K562 (cell line): ENCODE data around the gene RNF11. TPM values are rescaled to one million over a fixed set of nuclear protein-coding genes. Genes with fewer than 3 reads are reported as not detected.

Source experiments
- BACH1 ChIP-seq: fragments of 200-800 bp; sonication (Bioruptor generic); IDR thresholded peaks from 2 replicates; pipeline ENCODE4 v1.6.1; 2016; ENCODE audit warnings: missing genetic modification characterization, missing compliant biosample characterization
- C11orf30 ChIP-seq: fragments of 450-650 bp; IDR thresholded peaks from 2 replicates; pipeline ENCODE4 v1.6.1; 2016; ENCODE audit warnings: low read depth, mild to moderate bottlenecking
- E2F3 ChIP-seq: fragments of 250-450 bp; sonication (Bioruptor Pico); IDR thresholded peaks from 2 replicates; pipeline ENCODE4 v1.4.0; 2020; ENCODE audit warnings: mild to moderate bottlenecking
- FOXK2 ChIP-seq, 2 experiments: fragments of 450-650 bp; IDR thresholded peaks in 1 of 2; conservative IDR thresholded peaks in 1 of 2; 2 replicates each; pipeline ENCODE4 v1.6.1; 2016; ENCODE audit warnings: low read depth in 2 of 2, mild to moderate bottlenecking in 1 of 2
- GTF2F1 ChIP-seq: IDR thresholded peaks from 2 replicates; pipeline ENCODE4 v1.6.1; 2011; ENCODE audit warnings: low read depth, low read length, improper control_type of control experiment
- MYC ChIP-seq, 2 experiments: fragments of 250-450 bp in 1 of 2; sonication (Bioruptor Pico) in 1 of 2; IDR thresholded peaks; 2 replicates each; pipeline versions ENCODE4 v1.5.1 to v1.6.1; 2012 to 2021; ENCODE audit warnings: low read depth in 2 of 2, borderline replicate concordance in 1 of 2, improper control_type of control experiment in 1 of 2, low read length in 1 of 2, mild to moderate bottlenecking in 1 of 2, moderate library complexity in 1 of 2
- NCOA4 ChIP-seq: fragments of 450-650 bp; IDR thresholded peaks from 2 replicates; pipeline ENCODE4 v1.6.1; 2018; ENCODE audit warnings: mild to moderate bottlenecking; ENCODE audit not compliant: partially characterized antibody
- NR3C1 ChIP-seq: sonication (generic); formaldehyde crosslinking; IDR thresholded peaks from 2 replicates; pipeline ENCODE4 v1.8.1; 2022; ENCODE audit warnings: missing genetic modification reagents
- PTRF ChIP-seq: fragments of 450-650 bp; IDR thresholded peaks from 2 replicates; pipeline ENCODE4 v1.6.1; 2016; ENCODE audit warnings: mild to moderate bottlenecking, missing genetic modification characterization, missing compliant biosample characterization
- RBBP5 ChIP-seq: fragments of 200-600 bp; sonication (generic); IDR thresholded peaks from 2 replicates; pipeline ENCODE4 v1.6.1; 2012; ENCODE audit warnings: borderline replicate concordance, mild to moderate bottlenecking, low read length, control low read depth, inconsistent platforms; ENCODE audit not compliant: insufficient read depth, poor library complexity, severe bottlenecking
- RBM34 ChIP-seq: fragments of 200-400 bp; formaldehyde crosslinking; IDR thresholded peaks from 2 replicates; pipeline ENCODE4 v1.6.1; 2018; ENCODE audit warnings: low read length, borderline replicate concordance; ENCODE audit not compliant: insufficient read depth
- RBM39 ChIP-seq: fragments of 200-400 bp; formaldehyde crosslinking; optimal IDR thresholded peaks from 2 replicates; pipeline ENCODE3; 2018; ENCODE audit warnings: low read depth, low read length
- SIN3B ChIP-seq: fragments of 450-650 bp; IDR thresholded peaks from 2 replicates; pipeline ENCODE4 v1.6.1; 2017; ENCODE audit warnings: low read depth, mild to moderate bottlenecking, moderate library complexity
- SMARCA4 ChIP-seq: fragments of 450-650 bp; IDR thresholded peaks from 2 replicates; pipeline ENCODE4 v1.6.1; 2016
- TCF7 ChIP-seq: sonication (generic); IDR thresholded peaks from 2 replicates; pipeline ENCODE4 v1.6.1; 2016; ENCODE audit warnings: antibody characterized with exemption, borderline replicate concordance
- polyA plus RNA-seq, 8 experiments: library from polyadenylated mRNA; depleted of rRNA in 4 of 8; stranded (reverse) in 5 of 8; unstranded in 3 of 8; fragments of >200 nt; fragmentation: Nextera tagmentation in 2 of 8; fragmentation: Illumina TruSeq in 1 of 8; extraction: Ambion mirVana in 2 of 8; extraction: Trizol in 1 of 8; gene quantifications; 2 replicates each; pipeline versions ENCODE4 v1.2.1 to v1.2.3, GENCODE V29; 2011 to 2014; ENCODE audit warnings: inconsistent platforms in 1 of 8, missing spikeins in 1 of 8
- total RNA-seq, 7 experiments: library from RNA; depleted of rRNA in 6 of 7; stranded (reverse); fragments of >200 nt in 6 of 7; fragmentation: Illumina TruSeq in 2 of 7; extraction: Trizol in 2 of 7; gene quantifications; 2 replicates each; pipeline versions ENCODE4 v1.2.1 to v1.2.3, GENCODE V29; 2011 to 2021; ENCODE audit warnings: low replicate concordance in 1 of 7
- TF ChIP-seq, protein P1 (sequence below): sonication (generic); formaldehyde crosslinking; IDR thresholded peaks from 2 replicates; pipeline ENCODE4 v1.8.1; 2023; ENCODE audit warnings: mild to moderate bottlenecking, missing genetic modification reagents
- TF ChIP-seq, protein P2 (sequence below), 2 experiments: IDR thresholded peaks; 2 replicates each; pipeline ENCODE4 v1.6.1; 2011; ENCODE audit warnings: borderline replicate concordance in 1 of 2, control low read depth in 1 of 2, low read depth in 1 of 2, low read length in 1 of 2, mild to moderate bottlenecking in 1 of 2, mixed read lengths in 1 of 2, moderate library complexity in 1 of 2; ENCODE audit not compliant: insufficient read depth in 1 of 2, insufficient read length in 1 of 2, poor library complexity in 1 of 2, severe bottlenecking in 1 of 2; ENCODE audit errors: extremely low read depth in 1 of 2
- TF ChIP-seq, protein P3 (sequence below): fragments of 450-650 bp; formaldehyde crosslinking; IDR thresholded peaks from 2 replicates; pipeline ENCODE4 v1.4.0; 2022; ENCODE audit warnings: mild to moderate bottlenecking, moderate library complexity
- TF ChIP-seq, protein P4 (sequence below): fragments of 250-450 bp; sonication (Bioruptor Pico); IDR thresholded peaks from 2 replicates; pipeline ENCODE4 v1.5.0; 2021

RNF11 gene
- total and polyA plus RNA-seq, 9 of the 15 experiments (the other 6 are each of a cell fraction or from before 2014, with no cell fraction given): 5.7 to 34.3 (median 23.1) TPM

DNA sequence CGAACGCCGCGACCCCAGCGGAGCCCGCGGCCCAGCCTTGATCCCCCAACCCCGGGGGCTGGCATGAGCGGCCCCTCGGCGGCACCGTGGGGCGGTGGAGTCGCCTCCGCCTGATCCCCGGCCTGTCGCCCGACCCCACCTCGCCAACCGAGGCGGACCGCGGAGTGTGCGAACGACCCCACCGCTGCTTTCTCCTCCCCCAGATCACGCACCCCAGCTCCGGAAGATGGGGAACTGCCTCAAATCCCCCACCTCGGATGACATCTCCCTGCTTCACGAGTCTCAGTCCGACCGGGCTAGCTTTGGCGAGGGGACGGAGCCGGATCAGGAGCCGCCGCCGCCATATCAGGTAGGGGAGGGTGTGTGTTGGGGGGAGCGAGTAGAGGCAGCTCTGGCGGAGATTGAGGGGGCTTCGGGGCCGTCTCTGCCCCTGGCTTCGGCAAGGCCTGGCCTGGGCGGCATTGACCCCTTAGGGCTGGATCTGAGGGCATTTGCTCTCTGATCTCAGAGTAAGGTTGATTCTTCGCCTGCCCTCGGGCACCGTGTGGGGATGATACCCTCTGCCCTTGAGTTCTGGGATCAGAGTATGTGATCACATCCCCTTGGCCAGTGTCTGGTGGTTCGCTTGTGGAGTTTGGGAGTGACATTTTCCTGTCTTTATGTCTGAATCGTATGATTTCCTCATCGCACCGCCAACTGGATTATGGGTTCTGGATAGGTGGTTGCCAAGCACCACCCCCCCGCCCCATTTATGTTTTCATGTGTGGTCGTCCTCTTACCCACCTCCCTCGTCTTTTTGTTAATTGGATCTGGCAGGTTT lies 668 bp downstream of the RNF11 start (continued):
- TF ChIP-seq E2F3 (CRISPR knock-in tag): no peak
- no peak for TF ChIP-seq NCOA4
- TF ChIP-seq, protein P1, sequence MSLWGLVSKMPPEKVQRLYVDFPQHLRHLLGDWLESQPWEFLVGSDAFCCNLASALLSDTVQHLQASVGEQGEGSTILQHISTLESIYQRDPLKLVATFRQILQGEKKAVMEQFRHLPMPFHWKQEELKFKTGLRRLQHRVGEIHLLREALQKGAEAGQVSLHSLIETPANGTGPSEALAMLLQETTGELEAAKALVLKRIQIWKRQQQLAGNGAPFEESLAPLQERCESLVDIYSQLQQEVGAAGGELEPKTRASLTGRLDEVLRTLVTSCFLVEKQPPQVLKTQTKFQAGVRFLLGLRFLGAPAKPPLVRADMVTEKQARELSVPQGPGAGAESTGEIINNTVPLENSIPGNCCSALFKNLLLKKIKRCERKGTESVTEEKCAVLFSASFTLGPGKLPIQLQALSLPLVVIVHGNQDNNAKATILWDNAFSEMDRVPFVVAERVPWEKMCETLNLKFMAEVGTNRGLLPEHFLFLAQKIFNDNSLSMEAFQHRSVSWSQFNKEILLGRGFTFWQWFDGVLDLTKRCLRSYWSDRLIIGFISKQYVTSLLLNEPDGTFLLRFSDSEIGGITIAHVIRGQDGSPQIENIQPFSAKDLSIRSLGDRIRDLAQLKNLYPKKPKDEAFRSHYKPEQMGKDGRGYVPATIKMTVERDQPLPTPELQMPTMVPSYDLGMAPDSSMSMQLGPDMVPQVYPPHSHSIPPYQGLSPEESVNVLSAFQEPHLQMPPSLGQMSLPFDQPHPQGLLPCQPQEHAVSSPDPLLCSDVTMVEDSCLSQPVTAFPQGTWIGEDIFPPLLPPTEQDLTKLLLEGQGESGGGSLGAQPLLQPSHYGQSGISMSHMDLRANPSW (CRISPR knock-in tag): peak; percentile 93; the same call in 1 of the 2 replicates
- no peak for TF ChIP-seq MYC (IDR thresholded peaks at IDR 0.05; ENCODE audit: low read depth, low read length)
- TF ChIP-seq MYC (CRISPR knock-in tag; IDR thresholded peaks at IDR 0.05; ENCODE audit: borderline replicate concordance, low read depth): no peak; the same call in 1 of the 2 replicates
- no peak for TF ChIP-seq PTRF (tag)
- TF ChIP-seq TCF7: no peak
- TF ChIP-seq SIN3B: no peak; the same call in 1 of the 2 replicates
- no peak for TF ChIP-seq RBM39
- TF ChIP-seq NR3C1: peak; percentile 70; the same call in 1 of the 2 replicates
- TF ChIP-seq RBBP5: peak; percentile 88
- TF ChIP-seq GTF2F1: no peak
- TF ChIP-seq, protein P2, sequence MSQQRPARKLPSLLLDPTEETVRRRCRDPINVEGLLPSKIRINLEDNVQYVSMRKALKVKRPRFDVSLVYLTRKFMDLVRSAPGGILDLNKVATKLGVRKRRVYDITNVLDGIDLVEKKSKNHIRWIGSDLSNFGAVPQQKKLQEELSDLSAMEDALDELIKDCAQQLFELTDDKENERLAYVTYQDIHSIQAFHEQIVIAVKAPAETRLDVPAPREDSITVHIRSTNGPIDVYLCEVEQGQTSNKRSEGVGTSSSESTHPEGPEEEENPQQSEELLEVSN (IDR thresholded peaks at IDR 0.05; ENCODE audit: borderline replicate concordance in 1 of 2, extremely low read depth in 1 of 2, insufficient read depth in 1 of 2, insufficient read length in 1 of 2, low read depth in 1 of 2, low read length in 1 of 2, poor library complexity in 1 of 2, severe bottlenecking in 1 of 2): no peak
- no peak for TF ChIP-seq RBM34
- TF ChIP-seq FOXK2 (conservative IDR thresholded peaks at IDR 0.05 in 1 of 2, IDR thresholded peaks at IDR 0.05 in 1 of 2; ENCODE audit: low read depth in 2 of 2): no peak
- peak; percentile 36; the same call in 1 of the 2 replicates for TF ChIP-seq SMARCA4
- TF ChIP-seq, protein P3, sequence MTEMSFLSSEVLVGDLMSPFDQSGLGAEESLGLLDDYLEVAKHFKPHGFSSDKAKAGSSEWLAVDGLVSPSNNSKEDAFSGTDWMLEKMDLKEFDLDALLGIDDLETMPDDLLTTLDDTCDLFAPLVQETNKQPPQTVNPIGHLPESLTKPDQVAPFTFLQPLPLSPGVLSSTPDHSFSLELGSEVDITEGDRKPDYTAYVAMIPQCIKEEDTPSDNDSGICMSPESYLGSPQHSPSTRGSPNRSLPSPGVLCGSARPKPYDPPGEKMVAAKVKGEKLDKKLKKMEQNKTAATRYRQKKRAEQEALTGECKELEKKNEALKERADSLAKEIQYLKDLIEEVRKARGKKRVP (CRISPR knock-in tag): no peak
- TF ChIP-seq, protein P4, sequence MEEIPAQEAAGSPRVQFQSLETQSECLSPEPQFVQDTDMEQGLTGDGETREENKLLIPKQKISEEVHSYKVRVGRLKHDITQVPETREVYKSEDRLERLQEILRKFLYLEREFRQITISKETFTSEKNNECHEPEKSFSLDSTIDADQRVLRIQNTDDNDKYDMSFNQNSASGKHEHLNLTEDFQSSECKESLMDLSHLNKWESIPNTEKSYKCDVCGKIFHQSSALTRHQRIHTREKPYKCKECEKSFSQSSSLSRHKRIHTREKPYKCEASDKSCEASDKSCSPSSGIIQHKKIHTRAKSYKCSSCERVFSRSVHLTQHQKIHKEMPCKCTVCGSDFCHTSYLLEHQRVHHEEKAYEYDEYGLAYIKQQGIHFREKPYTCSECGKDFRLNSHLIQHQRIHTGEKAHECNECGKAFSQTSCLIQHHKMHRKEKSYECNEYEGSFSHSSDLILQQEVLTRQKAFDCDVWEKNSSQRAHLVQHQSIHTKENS (CRISPR knock-in tag): no peak
- no peak for TF ChIP-seq C11orf30
- no peak for TF ChIP-seq BACH1 (tag)
